ENCODE results near the gene PRDX2.
"Not testable (repeated sequence)": the region's sequence is repeated elsewhere in the genome, so short reads cannot be mapped to it uniquely, and the experiment has no call there.

Gene PRDX2

DNA sequence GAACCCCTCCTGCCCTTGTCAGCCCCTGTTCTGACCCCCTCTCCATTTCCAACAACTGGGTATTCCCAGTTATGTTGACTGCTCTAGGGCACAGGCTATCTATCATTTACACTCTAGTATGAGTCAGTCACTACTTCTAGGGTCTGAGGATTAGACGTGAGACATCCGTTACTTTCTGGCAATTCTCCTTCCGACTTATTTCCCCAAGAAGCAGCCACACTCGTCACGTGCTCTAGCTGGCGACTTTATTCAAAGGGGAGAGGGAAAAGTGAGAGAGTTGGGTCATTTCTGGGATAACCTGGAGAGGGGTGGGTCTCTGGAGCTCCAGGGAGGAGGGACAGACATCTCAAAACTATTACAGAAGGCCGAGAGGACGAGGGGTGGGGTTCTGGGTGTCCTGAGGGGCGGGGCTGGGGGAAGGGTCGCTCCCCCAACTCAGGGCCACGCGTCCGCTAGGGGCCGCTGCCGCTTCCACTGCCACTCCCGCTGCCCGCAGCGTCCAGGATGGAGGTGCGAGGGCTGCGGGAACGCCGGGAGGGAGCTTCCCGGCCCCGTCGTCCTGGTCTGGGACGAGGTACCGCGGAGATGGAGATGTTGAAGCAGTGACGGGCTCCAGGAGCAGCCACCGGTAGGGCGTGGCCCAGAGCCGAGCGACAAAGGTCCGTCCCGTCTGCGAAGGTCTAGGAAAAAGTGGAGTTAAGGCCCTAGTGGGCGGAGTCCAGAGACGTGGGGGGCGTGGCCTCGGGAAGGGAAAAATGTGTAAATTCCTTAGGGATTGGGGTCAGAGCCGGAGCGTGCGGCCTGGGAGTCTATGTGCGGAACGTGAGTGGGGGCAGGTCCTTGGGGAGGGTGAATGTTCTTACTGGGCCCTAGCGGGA, 23.9 kb upstream of the PRDX2 start:
- no peak for DNase-seq

- no peak for DNase-seq
Measured at GRCh38 chr19:12821761-12822160, 20.2 kb upstream of the PRDX2 start.

GRCh38 chr19:12817810-12818209, 16.2 kb upstream of the PRDX2 start:
- DNase-seq = not testable (repeated sequence)

DNA sequence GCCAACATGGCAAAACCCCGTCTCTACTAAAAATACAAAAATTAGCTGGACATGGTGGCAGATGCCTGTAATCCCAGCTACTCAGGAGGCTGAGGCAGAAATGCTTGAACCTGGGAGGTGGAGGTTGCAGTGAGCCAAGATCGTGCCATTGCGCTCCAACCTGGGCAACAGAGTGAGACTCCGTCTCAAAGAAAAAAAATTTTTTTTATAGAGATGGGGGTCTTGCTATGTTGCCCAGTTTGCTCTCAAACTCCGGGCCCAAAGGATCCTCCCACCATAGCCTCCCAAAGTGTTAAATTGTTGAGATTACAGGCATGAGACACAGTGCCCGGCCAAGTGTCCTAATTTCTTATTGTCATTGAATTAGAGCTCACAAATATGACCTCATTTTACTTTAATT, 15.6 kb upstream of the PRDX2 start:
- DNase-seq = not testable (repeated sequence)

GRCh38 chr19:12815088-12815487, 13.5 kb upstream of the PRDX2 start:
- DNase-seq = no peak

DNA sequence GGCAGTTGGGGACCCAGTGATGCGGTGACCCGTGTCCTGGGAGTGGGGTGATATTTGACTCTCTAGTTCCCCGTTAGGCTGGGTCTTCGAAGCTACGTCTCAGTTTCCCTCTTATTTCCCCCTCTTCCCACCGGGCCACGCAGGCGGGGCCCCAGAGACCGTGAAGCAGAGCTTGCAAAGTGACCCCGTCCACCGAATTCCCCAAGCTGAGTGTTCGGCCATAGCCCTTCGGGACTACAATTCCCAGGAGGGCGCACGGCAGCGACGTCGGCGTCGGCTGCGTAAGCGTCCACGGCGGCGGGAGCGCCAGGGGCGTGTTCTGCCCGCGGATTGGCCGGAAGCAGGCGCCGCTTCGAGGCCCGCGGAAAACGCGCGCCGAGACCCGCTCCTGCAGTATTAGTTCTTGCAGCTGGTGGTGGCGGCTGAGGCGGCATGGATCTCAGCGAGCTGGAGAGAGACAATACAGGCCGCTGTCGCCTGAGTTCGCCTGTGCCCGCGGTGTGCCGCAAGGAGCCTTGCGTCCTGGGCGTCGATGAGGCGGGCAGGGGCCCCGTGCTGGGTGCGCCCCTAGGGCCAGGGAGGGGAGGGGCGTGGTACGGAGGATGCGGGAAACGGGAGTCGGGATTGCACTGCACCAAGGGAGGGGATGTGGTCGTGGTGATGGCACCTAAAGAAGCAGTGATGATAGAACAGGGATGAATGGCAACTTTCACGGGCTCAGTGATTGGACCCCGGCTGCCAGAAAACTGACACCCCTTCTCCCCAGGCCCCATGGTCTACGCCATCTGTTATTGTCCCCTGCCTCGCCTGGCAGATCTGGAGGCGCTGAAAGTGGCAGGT, 4.9 kb upstream of the PRDX2 start, which contains the start of gene RNASEH2A:
Gene RNASEH2A (plus strand): TSS at position 343 of the 840 bp plus-strand sequence. CDS start 90 bp downstream, at position 433.
- DNase-seq = peak; percentile 88

DNA sequence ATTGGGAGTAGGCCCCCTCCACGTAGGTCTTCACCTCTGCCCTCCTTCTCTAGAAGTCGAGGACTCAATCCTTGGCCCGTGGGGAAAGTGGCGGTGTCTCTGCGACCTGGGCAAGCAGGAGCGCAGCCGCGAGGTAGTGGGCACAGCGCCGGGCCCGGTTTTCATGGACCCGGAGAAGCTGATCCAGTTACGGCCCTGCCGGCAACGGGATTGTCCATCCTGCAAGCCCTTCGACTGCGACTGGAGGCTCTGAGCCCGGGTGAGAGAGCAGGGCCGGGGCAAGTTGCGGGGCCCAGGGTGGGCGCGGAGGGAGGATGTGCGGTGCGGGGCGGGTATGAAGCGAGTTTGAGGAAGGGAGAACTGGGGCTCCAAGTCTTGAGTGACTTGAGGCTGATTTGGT, 2.5 kb upstream of the PRDX2 start:
- no peak for DNase-seq

GRCh38 chr19:12802267-12803106, 887 bp upstream of the PRDX2 start:
- DNase-seq = no peak

GRCh38 chr19:12800923-12801465, 606 bp downstream of the PRDX2 start:
- DNase-seq = no peak

- no peak for DNase-seq
Measured at GRCh38 chr19:12800466-12800770, 1.2 kb downstream of the PRDX2 start.

- no peak for DNase-seq
Measured at GRCh38 chr19:12799742-12800465, 1.7 kb downstream of the PRDX2 start.

GRCh38 chr19:12797607-12798006, 4.0 kb downstream of the PRDX2 start:
- DNase-seq = not testable (repeated sequence)

GRCh38 chr19:12797141-12797587, 4.4 kb downstream of the PRDX2 start:
- no peak for DNase-seq

- peak; percentile 82 for DNase-seq
Measured at GRCh38 chr19:12796146-12797071, 5.2 kb downstream of the PRDX2 start.

DNA sequence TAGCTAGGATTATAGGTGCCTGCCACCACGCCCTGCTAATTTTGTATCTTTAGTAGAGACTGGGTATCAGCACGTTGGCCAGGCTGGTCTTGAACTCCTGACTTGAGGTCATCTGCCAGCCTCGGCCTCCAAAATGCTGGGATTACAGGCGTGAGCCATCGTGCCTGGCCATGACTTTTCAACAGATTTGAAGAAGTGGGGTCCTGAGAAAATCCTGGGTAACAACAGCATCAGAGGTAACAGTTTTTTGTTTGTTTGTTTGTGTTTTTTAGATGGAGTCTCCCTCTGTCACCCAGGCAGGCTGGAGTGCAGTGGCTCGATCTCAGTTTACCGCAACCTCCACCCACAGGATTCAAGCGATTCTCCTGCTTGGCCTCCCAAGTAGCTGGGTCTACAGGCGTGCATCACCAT, 6.6 kb downstream of the PRDX2 start:
- no peak for DNase-seq

DNA sequence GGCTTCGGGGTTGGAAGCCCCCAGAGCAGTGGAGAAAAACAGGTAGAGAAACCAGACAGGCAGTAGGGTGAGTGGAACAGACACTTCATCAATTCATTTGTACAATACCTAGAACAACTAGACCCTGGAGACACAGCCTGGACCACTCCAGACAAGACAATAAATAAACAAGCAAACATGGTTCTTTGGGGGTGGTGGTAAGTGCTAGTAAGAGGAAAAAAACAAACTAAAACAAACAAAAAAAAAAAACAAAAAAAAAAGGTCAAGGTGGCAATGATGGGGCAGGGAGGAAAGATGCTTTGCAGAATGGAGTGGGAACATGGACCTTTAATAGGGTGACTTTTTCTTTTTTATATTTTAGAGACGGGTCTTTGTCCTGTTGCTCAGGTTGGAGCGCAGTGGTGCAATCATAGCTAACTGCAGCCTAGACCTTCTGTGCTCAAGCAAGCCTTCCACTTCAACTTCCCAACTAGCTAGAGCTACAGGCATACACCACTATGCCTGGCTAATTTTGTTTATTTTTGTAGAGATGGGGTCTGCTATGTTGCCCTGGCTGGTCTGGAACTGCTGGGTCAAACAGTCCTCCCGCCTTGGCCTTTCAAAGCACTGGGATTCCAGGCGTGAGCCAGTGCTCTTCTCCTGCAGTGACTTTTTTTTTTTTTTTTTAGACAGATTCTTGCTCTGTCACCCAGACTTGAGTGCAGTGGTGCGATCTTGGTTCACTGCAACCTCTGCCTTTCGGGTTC, 7.2 kb downstream of the PRDX2 start:
- no peak for DNase-seq

- DNase-seq = peak; percentile 97
Measured at GRCh38 chr19:12793290-12794195, 8.1 kb downstream of the PRDX2 start.

GRCh38 chr19:12792853-12793289, 8.7 kb downstream of the PRDX2 start:
- DNase-seq = no peak

Data from CD4-positive, alpha-beta T cell treated with Interleukin-12 subunit alpha and Interleukin-12 subunit beta, for 1 hour (primary cell).